Measurements from ENCODE around the gene CD180.

CD180 gene

DNA sequence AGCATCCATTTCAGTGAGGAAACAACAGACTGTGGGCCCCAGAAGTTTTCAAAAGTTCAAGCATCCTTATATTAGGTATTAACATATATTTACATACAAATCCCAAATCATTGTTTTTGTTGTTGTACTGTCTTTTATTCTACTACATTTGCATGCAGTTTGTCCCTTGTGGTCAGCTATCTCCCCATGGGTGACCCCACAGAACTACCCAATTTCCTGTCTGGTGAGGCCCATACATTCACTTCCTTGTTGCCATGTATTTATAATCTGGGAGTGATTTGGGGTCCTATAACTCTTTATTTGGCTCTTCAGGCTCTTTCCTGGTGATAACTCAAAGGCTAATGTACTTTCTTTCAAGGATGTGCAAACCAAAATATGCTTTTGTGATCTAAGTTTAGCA is 3.3 kb upstream of the CD180 start:
- H3F3A ChIP-seq (ENCODE audit: insufficient read depth, low read length): no peaks in the 10 kb centered on the region
- no peaks in the 10 kb centered on the region for H3K4me1 ChIP-seq (ENCODE audit: low read length)
- H4K20me1 ChIP-seq (ENCODE audit: insufficient read depth, low read length): no peaks in the 10 kb centered on the region
- H3K36me3 ChIP-seq (replicated peaks; ENCODE audit: insufficient read depth, low read length): no peaks in the 10 kb centered on the region
- H3K9ac ChIP-seq (ENCODE audit: low read length): no peak overlapping the region
- no peak overlapping the region for H3K4me2 ChIP-seq (ENCODE audit: low read depth, low read length)
- no peak for DNase-seq
- no peaks in the 10 kb centered on the region for H3K27me3 ChIP-seq (replicated peaks; ENCODE audit: insufficient read depth, low read length)
- TF ChIP-seq, protein P1, sequence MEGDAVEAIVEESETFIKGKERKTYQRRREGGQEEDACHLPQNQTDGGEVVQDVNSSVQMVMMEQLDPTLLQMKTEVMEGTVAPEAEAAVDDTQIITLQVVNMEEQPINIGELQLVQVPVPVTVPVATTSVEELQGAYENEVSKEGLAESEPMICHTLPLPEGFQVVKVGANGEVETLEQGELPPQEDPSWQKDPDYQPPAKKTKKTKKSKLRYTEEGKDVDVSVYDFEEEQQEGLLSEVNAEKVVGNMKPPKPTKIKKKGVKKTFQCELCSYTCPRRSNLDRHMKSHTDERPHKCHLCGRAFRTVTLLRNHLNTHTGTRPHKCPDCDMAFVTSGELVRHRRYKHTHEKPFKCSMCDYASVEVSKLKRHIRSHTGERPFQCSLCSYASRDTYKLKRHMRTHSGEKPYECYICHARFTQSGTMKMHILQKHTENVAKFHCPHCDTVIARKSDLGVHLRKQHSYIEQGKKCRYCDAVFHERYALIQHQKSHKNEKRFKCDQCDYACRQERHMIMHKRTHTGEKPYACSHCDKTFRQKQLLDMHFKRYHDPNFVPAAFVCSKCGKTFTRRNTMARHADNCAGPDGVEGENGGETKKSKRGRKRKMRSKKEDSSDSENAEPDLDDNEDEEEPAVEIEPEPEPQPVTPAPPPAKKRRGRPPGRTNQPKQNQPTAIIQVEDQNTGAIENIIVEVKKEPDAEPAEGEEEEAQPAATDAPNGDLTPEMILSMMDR (IDR thresholded peaks at IDR 0.05; ENCODE audit: low read length): no peak
- TF ChIP-seq EZH2 (optimal IDR thresholded peaks at IDR 0.05; ENCODE audit: low read depth, low read length) (no peak), EZH2phosphoT487 (IDR thresholded peaks at IDR 0.05; ENCODE audit: low read length) (no peak)
- H3K9me2 ChIP-seq (replicated peaks; ENCODE audit: insufficient read depth, low read length): no peaks in the 10 kb centered on the region
- no peaks in the 10 kb centered on the region for H3K9me3 ChIP-seq (replicated peaks; ENCODE audit: insufficient read depth, low read length)
- no peaks in the 10 kb centered on the region for H3K79me2 ChIP-seq (ENCODE audit: low read length)
- no peak overlapping the region for H3K27ac ChIP-seq (ENCODE audit: low read length)
- no peak overlapping the region for H2AFZ ChIP-seq (ENCODE audit: low read length)
- H3K4me3 ChIP-seq (ENCODE audit: low read length): no peak overlapping the region

DNA sequence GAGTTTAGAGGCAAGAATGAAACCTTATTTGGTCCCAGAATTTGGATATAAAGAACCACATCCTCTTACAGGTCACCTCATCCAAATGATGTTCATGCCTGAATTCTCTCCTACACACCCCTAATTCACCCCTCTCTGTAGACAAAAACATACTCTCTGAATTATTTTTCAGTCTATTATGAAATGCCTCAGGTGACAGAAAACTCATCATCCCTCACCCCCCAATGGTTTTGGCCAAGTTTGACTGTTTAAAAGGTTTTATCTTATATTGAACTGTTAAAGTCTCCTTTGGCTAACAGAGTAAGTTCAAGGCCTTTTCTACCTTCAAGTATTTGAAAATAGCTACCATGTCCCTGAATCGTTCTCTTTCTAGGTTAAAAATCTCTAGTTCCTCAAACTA is 2.3 kb upstream of the CD180 start:
- no peaks in the 10 kb centered on the region for H3K9me3 ChIP-seq (replicated peaks; ENCODE audit: insufficient read depth, low read length)
- no peaks in the 10 kb centered on the region for H3K27me3 ChIP-seq (replicated peaks; ENCODE audit: insufficient read depth, low read length)
- H3K4me1 ChIP-seq (ENCODE audit: low read length): no peaks in the 10 kb centered on the region
- H3K79me2 ChIP-seq (ENCODE audit: low read length): no peaks in the 10 kb centered on the region
- H3K9ac ChIP-seq (ENCODE audit: low read length): no peak overlapping the region
- no peaks in the 10 kb centered on the region for H3F3A ChIP-seq (ENCODE audit: insufficient read depth, low read length)
- H3K27ac ChIP-seq (ENCODE audit: low read length): no peak overlapping the region
- no peak overlapping the region for H2AFZ ChIP-seq (ENCODE audit: low read length)
- no peaks in the 10 kb centered on the region for H3K9me2 ChIP-seq (replicated peaks; ENCODE audit: insufficient read depth, low read length)
- no peak overlapping the region for H3K4me2 ChIP-seq (ENCODE audit: low read depth, low read length)
- DNase-seq: no peak
- TF ChIP-seq EZH2 (optimal IDR thresholded peaks at IDR 0.05; ENCODE audit: low read depth, low read length) (no peak), EZH2phosphoT487 (IDR thresholded peaks at IDR 0.05; ENCODE audit: low read length) (no peak)
- TF ChIP-seq, protein P1 (IDR thresholded peaks at IDR 0.05; ENCODE audit: low read length): no peak
- no peaks in the 10 kb centered on the region for H4K20me1 ChIP-seq (ENCODE audit: insufficient read depth, low read length)
- H3K4me3 ChIP-seq (ENCODE audit: low read length): no peak overlapping the region
- no peaks in the 10 kb centered on the region for H3K36me3 ChIP-seq (replicated peaks; ENCODE audit: insufficient read depth, low read length)

DNA sequence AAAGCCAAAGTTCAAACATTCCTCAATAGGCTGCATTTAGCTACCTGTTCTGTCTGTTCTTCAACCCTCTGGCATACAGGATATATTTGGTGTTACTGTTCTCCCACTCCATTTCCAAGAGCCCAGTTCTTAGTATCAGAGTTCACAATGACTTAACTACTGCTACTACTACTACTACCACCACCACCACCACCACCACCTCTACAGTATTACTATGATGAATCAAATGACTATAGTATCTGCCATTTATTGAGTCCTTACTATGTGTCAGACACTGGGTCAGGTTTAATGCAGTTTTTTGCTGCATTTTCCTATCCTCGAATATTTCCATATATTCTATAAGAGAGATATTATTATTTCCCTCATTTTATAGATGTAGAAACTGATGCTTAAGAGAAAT is 937 bp upstream of the CD180 start:
- Histone ChIP-seq H3K27me3 (replicated peaks; ENCODE audit: insufficient read depth, low read length) (no peaks in the 10 kb centered on the region), H3F3A (ENCODE audit: insufficient read depth, low read length) (no peaks in the 10 kb centered on the region), H3K9me2 (replicated peaks; ENCODE audit: insufficient read depth, low read length) (no peaks in the 10 kb centered on the region), H3K9me3 (replicated peaks; ENCODE audit: insufficient read depth, low read length) (no peaks in the 10 kb centered on the region), H2AFZ (ENCODE audit: low read length) (no peak overlapping the region), H3K27ac (ENCODE audit: low read length) (no peak overlapping the region), H3K4me3 (ENCODE audit: low read length) (no peak overlapping the region), H3K4me1 (ENCODE audit: low read length) (no peaks in the 10 kb centered on the region), H3K36me3 (replicated peaks; ENCODE audit: insufficient read depth, low read length) (no peaks in the 10 kb centered on the region), H4K20me1 (ENCODE audit: insufficient read depth, low read length) (no peaks in the 10 kb centered on the region), H3K79me2 (ENCODE audit: low read length) (no peaks in the 10 kb centered on the region), H3K4me2 (ENCODE audit: low read depth, low read length) (no peak overlapping the region), H3K9ac (ENCODE audit: low read length) (no peak overlapping the region)
- DNase-seq: no peak
- TF ChIP-seq, protein P1 (IDR thresholded peaks at IDR 0.05; ENCODE audit: low read length): no peak
- TF ChIP-seq EZH2phosphoT487 (IDR thresholded peaks at IDR 0.05; ENCODE audit: low read length) (no peak), EZH2 (optimal IDR thresholded peaks at IDR 0.05; ENCODE audit: low read depth, low read length) (no peak)

Measured in MM.1S (cell line).